Activated CD8-positive, alpha-beta memory T cell treated with anti-CD3 and anti-CD28 coated beads for 24 hours (primary cell): Measurements from ENCODE around the gene GCC1.

Experiments used
- DNase-seq: peaks from one replicate; pipeline ENCODE4 v3.0.0-alpha.2; 2020

GCC1 gene

GRCh38 chr7:127535546-127536393 is 49.6 kb downstream of the GCC1 start:
- DNase-seq = no peak

GRCh38 chr7:127534636-127535035 is 50.8 kb downstream of the GCC1 start:
- no peak for DNase-seq

- DNase-seq = no peak
These were observed 52.7 kb downstream of the GCC1 start for GRCh38 chr7:127532736-127533135.

GRCh38 chr7:127532151-127532550 is 53.2 kb downstream of the GCC1 start:
- no peak for DNase-seq
